Islet of Langerhans (tissue), 1 donor: Measurements from ENCODE around the gene RNF224.

Experiments used
- FAIRE-seq: peaks from one replicate; lab custom pipeline; 2011; peaks lifted over from hg19 to GRCh38; lab: Jason Lieb, UNC

The RNF224 gene

DNA sequence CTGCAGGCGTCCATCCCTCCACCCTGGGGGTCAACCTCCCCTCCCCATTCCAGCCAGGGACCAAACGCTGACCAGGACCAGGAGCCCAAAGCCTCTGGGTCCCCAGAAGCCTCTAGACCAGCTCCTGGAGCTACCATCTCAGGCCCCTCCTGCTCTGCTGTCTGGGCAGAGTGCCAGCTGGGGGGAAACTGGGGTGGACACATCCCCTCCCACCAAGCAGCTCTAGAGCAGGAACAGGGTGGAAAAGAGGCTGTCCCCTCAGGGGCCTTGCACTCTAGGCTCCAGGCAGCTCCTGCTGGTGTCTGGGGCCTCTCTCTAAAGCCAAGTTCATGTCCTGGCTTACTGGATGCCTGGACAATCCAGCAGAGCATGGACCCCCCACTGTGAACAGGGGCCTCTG is 34.4 kb upstream of the RNF224 start:
- FAIRE-seq: no peak

DNA sequence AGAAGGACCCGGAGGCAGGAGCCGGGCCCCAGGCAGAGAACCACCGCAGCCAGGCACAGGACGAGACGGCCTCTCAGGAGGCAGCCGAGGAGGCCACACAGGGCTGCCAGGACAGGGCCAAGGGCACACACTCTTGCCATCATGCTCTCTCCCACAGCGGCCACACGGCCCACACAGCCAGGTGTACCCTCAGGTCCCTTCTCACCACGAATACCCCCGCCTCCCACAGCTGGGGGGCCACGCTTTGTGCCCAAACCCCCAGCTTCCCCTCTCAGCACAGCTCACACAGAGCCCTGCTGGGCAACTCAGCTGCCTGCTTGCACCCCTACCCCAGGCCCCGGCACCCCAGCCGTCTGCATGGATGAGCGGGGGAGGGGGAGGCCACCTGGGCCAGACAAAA is 33.5 kb upstream of the RNF224 start:
- FAIRE-seq: no peak

- no peak for FAIRE-seq
Observed at GRCh38 chr9:137194388-137194787, 32.9 kb upstream of the RNF224 start.

DNA sequence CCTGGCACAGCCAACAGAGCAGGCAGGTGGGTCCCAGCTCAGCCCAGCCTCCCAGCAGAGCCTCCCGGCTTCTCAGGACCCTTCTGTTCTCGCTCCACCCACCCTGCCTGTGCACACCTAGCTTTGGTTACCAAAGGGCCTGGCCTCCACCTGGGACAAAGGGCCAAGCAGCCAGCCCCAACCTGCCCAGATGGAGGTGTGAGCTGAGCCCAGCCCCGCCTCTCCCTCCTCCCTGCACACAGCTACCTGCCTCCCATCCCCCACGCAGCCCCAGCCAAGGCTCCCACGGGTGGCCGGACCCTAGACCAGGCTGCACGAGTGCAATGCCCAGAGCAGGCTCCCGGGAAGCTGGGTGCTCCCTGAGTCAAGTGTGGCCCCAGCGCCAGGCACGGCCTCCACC is 32.4 kb upstream of the RNF224 start:
- no peak for FAIRE-seq

- FAIRE-seq: no peak
Observed at GRCh38 chr9:137195525-137196220, 31.6 kb upstream of the RNF224 start.

DNA sequence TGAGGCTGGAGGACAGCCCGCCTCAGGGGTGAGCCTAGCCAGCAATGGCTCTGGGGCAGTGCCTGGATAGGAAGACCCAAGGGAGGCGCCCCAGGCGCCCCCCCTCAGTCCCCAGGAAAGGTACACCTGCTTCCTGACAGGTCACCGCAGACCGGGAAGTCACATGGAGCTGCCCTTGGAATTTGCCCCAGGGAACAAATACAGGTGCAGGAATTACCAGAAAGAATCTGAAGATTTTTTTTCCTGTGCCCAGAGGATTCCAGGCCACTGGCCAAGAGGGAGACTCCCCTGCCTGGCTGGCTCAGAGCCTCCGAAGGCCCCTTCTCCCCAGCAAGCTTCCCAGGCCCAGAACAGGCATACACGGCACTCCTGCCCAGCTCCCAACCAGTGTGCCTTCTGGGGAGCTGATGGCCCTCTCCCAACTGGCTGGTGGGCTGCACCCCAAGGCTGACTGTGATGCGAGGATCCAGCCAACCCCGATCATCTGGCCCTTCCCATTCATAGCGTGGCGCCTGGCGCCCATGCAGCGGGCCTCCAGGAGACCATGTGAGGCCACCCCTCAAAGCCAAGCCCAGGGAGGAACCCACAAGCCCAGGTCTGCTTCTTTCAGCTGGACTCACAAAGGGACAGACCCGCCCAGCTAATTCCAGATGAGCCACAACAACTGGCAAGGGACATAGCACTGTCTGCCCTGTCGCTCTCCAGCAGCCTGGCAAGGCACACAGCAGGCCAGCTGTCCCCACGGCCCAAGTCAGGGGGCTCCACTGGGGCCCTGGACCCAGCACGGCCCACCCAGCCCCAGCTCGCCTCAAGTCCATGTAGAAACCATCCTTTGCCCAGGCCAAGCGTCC is 29.0 kb upstream of the RNF224 start:
- no peak for FAIRE-seq

DNA sequence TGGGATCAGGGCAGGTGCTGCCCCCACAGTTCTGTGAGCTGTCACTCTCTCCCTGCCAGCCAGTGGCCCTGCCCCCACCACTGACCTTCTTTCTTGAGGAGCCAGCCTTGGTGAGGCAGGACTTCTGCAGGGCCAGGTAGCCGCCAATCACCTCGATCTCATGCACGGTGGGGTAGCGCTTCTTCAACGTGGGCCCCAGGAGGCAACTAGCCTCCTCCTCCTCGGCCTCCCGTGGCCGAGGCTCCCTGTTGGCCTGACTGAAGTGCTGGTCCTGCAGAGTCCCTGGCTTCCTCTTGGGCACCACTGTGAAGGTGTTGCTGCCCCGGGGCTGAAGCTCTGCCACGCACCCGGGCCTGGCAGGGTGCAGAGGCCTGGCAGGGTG is 28.4 kb upstream of the RNF224 start:
- no peak for FAIRE-seq

DNA sequence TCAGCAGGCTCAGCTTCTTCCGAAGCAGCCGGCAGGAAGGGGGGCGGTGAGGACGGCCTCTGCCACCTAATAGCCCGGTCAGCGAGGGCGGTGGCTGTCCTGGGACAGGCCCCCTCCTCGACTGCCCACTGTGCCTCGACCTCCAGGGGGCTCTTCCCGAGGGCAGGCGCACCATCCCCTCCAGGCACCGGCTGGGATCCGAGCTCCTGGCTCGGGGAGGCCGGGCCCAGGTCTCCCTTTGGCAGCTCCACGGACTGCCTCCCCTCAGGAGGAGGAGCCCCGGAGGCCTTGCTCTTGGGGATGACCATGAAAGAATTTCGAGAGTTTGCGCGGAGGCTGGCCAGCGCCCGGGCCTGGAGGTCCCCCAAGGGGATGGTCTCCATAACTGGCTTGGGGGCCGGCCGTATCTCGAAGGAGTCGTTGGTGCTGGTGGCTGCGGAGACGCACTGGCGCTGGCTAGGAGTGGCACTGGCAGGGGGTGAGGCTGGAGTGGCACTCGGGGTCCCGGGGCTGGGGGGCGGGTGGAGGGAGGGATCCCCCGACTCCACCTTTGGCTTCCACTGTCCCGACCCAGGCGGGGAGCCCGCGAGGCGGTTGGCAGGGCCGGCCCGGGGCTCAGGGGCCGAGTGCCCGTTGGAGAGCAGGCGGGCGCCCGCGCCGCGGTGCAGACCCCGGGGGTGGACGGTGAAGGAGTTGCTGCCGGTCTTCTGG is 27.7 kb upstream of the RNF224 start:
- FAIRE-seq: no peak

DNA sequence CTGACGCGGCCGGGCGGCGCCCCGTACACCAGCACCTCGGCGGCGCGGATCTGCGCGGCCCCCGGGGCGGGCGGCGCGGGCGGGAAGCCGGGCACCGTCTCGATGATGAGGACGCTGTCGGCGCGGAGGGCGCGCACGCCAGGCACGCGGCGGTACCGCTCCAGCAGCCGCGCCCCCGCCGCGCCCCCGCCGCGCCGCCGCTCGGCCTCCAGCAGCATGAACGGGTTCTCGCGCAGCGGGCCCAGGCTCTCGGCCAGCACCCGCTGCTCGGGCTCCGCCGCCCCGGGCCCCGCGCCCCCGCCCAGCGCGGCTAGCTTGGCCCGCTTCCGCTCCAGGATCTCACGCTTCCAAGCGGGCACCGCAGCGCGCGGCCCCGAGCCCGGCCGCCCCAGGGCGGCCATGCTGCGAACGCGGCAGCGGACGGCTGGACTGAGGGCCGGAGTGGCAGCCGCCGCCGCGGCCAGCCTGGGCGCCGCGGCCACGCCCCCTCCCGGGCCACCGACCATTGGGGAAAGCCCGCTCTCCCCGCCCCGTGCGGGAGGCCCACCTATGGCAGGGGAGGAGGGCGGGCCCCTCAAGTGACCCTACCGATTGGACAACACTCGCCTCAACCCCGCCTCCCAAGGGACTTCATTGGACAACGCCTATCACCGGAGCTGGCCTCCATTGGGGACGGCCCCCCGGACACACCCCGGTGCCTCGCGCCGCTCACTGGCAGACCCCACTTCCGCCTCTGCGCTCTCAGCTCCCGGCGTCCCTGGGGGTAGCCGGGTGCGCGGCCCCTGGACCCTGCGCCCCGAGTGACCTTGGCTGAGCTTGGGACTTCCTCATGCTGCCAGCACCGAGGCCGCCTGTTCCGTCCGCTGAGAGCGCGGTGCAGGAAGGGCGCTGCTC is 26.7 kb upstream of the RNF224 start, which contains the start of gene TPRN:
TPRN (minus strand) TSS at position 431 of the 894 bp plus-strand sequence; CDS start at position 401, 30 bp downstream.
- peak; percentile 81 for FAIRE-seq

GRCh38 chr9:137201205-137201868 is 26.0 kb upstream of the RNF224 start:
- no peak for FAIRE-seq

DNA sequence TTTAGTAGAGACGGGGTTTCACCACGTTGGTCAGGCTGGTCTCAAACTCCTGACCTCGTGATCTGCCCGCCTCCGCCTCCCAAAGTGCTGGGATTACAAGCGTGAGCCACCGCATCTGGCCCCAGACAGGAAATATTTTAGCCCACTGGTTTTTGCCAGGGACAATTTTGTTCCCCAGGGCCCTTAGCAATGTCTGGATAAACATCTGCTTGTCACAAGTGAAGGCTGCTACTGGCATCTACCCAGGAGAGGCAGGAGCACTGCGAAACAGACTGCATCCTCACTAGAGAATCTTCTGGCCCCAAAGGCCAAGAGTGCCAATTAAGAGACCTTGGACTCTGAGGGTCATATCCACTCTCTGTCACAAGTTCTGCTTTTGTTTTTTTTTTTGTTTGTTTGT is 24.3 kb upstream of the RNF224 start:
- no peak for FAIRE-seq

- FAIRE-seq: no peak
Observed at GRCh38 chr9:137204731-137205125, 22.6 kb upstream of the RNF224 start.

- no peak for FAIRE-seq
Observed at GRCh38 chr9:137205126-137206069, 21.9 kb upstream of the RNF224 start, which contains the start of the genes NDOR1 and TMEM203. NDOR1 (plus strand) TSS chr9:137205700; CDS start chr9:137205778, 78 bp downstream. TMEM203 (minus strand) TSS chr9:137205648; CDS start chr9:137205414, 234 bp downstream.

GRCh38 chr9:137206602-137207001 is 20.7 kb upstream of the RNF224 start:
- FAIRE-seq: no peak

DNA sequence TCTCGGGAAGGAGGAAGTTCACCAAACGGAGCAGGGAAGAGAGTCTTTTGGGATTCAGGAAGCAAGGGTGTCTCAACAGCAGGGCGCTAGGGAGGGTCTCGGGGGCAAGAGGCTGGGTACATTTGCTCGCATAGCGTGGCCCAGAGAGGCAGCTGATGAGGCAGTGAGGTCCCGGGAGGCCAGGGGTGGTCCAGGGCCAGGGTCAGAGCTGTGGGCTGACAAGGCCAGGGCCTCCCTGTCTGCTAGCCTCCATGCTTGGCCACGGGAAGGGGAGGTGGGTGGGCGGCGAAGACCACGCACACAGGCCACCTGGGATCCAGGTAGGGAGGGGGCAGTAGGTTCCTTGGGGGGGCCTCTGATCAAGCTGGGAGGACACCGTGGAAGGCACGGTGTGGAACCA is 15.8 kb upstream of the RNF224 start:
- FAIRE-seq: no peak

DNA sequence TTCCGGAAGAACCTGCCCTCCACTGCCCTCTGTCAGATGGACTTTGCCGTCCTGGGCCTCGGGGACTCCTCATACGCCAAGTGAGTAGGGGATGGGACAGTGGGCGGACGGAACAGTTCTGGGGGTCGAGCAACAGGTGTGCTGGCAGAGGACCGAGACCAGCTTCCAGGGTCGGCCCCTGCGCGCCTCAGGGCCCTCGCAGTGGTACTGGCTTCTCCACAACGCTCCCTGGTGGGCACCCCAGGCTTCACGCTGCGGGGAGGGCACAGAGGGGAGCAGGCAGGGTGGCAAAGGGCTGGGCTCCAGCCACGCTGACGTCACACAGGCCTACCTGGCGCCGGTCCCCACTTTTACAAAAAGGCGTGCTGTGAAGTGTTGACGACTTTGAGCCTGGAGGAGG is 14.8 kb upstream of the RNF224 start:
- no peak for FAIRE-seq

GRCh38 chr9:137213160-137214060 is 13.9 kb upstream of the RNF224 start:
- FAIRE-seq: no peak

GRCh38 chr9:137214620-137215019 is 12.7 kb upstream of the RNF224 start:
- no peak for FAIRE-seq
